Coronary artery (tissue), 2 donors: ENCODE measurements around the gene ZNF436.

Experiments
- DNase-seq: peaks from one replicate; pipeline ENCODE4 v3.0.0-alpha.2; 2017; ENCODE audit warnings: low spot score
- H3K27ac ChIP-seq, 2 donors: fragments of 200-600 bp; sonication (generic); one replicate each; pipeline ENCODE4 v1.5.1; 2016 to 2019
- H3K4me3 ChIP-seq: fragments of 200-600 bp; sonication (generic); 2 replicates; pipeline ENCODE4 v1.5.1; 2016; ENCODE audit warnings: mild to moderate bottlenecking, moderate library complexity
- TF ChIP-seq, protein P1 (sequence below): fragments of 200-600 bp; sonication (generic); IDR thresholded peaks from one replicate; pipeline ENCODE4 v1.5.1; 2019; ENCODE audit warnings: antibody characterized with exemption

The ZNF436 gene

DNA sequence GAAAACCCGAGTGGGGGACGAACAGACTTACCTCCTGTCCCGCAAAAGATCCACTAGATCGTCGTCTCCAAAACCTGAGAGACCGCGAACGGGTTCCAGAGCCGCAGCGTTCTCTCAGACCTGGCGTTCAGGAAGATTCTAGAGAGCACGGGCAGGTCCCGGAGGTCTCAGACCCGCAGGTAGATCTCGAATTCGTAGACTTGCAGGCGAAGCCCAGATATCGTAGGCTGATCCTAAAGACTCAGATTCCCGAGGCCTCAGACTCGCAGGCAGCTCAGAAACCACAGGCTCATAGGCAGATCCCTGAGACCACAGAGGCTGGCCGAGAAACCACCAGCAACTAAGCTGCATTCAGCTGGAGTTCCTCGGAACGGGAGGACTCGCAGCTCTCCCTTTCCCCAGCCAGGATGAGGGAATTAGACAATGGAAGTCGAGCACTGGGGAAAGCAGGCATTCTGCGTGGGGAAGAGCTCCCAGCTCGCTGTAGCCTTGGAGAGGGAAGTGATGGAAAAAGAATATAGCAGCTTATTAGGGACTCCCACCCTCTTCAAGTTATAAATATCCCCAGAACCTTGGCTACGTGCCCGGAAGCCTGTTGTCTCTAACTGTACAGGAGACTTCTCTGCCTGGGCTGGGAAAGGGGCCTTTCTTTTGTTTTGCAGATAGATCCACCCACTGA, at the start of gene ZNF436:
ZNF436 (minus strand) TSS at position 502 of the 679 bp plus-strand sequence. CDS start 1,831 bp downstream, outside the sequence.
- Histone ChIP-seq H3K4me3 (peak within 1 kb of the TSS; percentile 79), H3K27ac (peak within 1 kb of the TSS; percentile 95 to 96)
- TF ChIP-seq, protein P1, sequence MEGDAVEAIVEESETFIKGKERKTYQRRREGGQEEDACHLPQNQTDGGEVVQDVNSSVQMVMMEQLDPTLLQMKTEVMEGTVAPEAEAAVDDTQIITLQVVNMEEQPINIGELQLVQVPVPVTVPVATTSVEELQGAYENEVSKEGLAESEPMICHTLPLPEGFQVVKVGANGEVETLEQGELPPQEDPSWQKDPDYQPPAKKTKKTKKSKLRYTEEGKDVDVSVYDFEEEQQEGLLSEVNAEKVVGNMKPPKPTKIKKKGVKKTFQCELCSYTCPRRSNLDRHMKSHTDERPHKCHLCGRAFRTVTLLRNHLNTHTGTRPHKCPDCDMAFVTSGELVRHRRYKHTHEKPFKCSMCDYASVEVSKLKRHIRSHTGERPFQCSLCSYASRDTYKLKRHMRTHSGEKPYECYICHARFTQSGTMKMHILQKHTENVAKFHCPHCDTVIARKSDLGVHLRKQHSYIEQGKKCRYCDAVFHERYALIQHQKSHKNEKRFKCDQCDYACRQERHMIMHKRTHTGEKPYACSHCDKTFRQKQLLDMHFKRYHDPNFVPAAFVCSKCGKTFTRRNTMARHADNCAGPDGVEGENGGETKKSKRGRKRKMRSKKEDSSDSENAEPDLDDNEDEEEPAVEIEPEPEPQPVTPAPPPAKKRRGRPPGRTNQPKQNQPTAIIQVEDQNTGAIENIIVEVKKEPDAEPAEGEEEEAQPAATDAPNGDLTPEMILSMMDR = no peak
- DNase-seq = peak; percentile 81

DNA sequence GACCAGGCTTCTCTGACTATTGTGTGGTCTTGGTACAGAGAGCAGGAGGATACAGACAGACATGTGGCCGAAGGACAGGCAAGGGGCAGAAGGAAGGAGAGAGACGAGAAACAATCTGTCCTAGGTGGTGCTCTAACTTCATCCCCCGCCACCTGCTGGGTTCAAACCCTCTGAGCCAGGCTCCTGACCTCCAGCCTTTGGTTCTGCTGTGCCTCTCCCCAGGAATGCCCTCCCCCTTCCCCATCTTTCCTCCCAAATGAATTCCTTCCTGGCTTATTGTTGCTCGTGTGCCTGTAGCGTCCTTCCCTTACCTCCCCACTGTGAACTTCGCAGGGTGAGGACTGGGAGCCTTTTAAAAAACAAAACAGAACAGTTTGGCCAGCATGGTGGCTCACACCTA, 49.5 kb upstream of the ZNF436 start:
- TF ChIP-seq, protein P1 = no peak
- Histone ChIP-seq H3K4me3 (no peak overlapping the region), H3K27ac (no peak overlapping the region)

GRCh38 chr1:23417570-23417969, 47.9 kb upstream of the ZNF436 start:
- no peak overlapping the region for H3K27ac ChIP-seq
- H3K4me3 ChIP-seq = no peak overlapping the region
- TF ChIP-seq, protein P1 = no peak
- DNase-seq = no peak

More for the DNA sequence above, 49.5 kb upstream of the ZNF436 start:
- DNase-seq = no peak

DNA sequence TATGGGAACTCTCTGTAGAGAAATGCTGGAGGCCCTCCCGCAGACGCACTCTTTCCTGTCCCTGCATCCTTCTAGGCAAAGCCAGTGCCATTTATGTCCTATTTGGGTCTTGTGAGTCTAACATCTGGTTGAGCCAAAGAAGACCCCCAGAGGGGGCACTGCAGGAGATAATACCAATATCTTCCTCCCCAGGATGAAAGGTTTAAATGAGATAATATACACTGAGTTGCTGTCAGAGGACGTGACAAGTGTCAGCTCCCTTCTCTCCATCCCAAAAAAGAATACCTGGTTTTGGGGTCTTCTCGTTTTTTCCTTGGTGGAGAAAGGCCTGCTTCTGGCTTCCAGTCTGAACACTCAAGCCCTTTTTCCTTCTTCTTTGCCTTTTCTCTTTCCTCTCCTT, 47.3 kb upstream of the ZNF436 start:
- TF ChIP-seq, protein P1 = no peak
- Histone ChIP-seq H3K4me3 (no peak overlapping the region), H3K27ac (no peak overlapping the region)
- no peak for DNase-seq

DNA sequence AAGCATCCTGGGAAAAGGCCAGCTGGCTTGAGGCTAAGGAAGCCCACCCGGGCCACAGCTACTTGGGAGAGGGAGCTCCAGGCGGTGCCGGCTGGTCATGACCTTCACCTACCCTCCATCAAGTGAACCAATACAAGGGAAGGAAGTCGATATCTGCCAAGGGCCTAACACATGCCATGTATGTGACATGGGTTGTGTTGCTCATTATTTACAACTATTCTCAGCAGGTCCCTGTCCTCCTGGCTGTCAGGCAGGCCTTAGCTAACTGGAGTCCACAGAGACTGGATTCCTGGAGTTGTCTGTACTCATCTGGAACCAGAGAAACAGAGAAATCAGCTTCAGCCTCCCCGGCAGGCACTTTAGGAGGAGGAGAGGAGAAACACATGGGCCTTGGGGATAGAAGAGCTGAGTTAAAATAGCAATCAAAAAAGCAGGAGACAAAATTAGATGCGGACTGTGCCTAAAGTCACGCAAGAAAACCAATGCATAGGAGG, 39.2 kb upstream of the ZNF436 start:
- DNase-seq = no peak
- TF ChIP-seq, protein P1 = no peak
- Histone ChIP-seq H3K27ac (no peak overlapping the region), H3K4me3 (no peak overlapping the region)

DNA sequence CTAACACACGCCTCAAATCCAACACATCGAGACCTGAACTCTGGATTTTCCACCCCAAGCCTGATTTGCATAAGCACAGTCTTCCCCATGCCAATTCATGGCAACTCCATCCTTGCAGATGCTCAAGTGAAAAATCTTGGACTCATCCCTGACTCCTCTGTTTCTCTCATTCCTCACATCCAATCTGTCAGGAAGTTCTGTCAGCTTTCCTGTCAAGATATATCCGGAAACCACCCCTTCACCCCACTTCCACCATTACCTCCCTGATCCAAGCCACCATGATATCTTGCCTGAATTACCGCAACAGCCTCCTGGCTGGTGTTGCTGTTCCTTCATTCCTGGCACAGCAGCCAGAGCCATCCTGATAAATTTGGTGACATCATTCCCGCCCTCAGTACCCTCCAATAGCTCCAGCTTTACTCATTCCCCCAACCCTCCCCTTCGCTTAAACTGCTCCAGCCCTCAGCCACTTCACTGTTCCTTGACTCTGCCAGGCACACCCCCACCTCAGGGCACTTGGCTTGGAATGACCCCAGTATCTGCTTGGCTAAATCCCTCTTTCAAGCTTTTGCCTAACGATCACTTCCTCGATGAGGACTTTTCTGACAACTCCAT, 37.5 kb upstream of the ZNF436 start:
- H3K4me3 ChIP-seq = no peak overlapping the region
- TF ChIP-seq, protein P1 = no peak
- H3K27ac ChIP-seq = peak overlapping the region in 1 of 2 donors; percentile 29
- no peak for DNase-seq

DNA sequence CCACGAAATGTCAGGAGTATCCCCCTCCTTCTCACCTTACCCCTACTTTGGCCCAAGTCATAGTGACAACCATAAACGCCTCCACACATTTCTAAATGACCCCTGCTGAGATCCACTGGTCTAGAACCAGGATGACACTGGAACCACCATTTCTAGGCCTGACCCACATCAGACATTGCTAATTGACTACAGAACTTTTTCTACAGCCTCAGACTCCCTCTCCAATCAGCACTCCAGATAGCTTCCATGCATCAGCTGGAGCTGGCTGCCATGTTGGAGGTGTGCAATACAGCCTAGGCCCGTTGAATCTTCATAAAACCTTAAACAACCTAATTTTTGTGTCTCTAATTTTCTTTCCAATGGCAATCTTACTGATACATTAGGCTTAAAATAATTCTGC, 36.3 kb upstream of the ZNF436 start:
- DNase-seq = no peak
- Histone ChIP-seq H3K4me3 (no peak overlapping the region), H3K27ac (no peak overlapping the region)
- TF ChIP-seq, protein P1 = no peak
